Natural killer cell (primary cell): Measurements from ENCODE around the gene POU5F1. TPM values are rescaled to one million over a fixed set of nuclear protein-coding genes. Genes with fewer than 3 reads are reported as not detected.
"Not testable (repeated sequence)": the region's sequence is repeated elsewhere in the genome, so short reads cannot be mapped to it uniquely, and the experiment has no call there.

Experiments
- ATAC-seq, 3 donors: fragments of 150-1000 bp in 2 of 3; fragments of 200-7000 bp in 1 of 3; cut with Tn5 transposase; 1 replicate in 1 of 3; 2 replicates in 2 of 3; pipeline ENCODE4 v1.10.0; 2021; ENCODE audit warnings: mild to moderate bottlenecking in 2 of 3, moderate library complexity in 2 of 3
- DNase-seq, 2 donors: peaks; one replicate each; pipeline versions ENCODE4 v3.0.0 to v3.0.0-alpha.2; 2013 to 2021; ENCODE audit warnings: mixed read lengths in 1 of 2
- H3K27ac ChIP-seq: one replicate; pipeline ENCODE4 v1.5.1; 2013; ENCODE audit warnings: mild to moderate bottlenecking, low read length
- H3K27me3 ChIP-seq: one replicate; pipeline ENCODE4 v1.6.1; 2013; ENCODE audit warnings: low read length; ENCODE audit not compliant: control insufficient read depth, insufficient read depth
- H3K36me3 ChIP-seq: one replicate; pipeline ENCODE4 v1.6.1; 2013; ENCODE audit warnings: low read length; ENCODE audit not compliant: control insufficient read depth, insufficient read depth
- H3K4me1 ChIP-seq: one replicate; pipeline ENCODE4 v1.6.1; 2013; ENCODE audit warnings: low read length; ENCODE audit not compliant: control insufficient read depth, insufficient read depth
- H3K4me3 ChIP-seq: one replicate; pipeline ENCODE4 v1.5.1; 2013; ENCODE audit warnings: low read length
- H3K9me3 ChIP-seq: one replicate; pipeline ENCODE4 v1.6.1; 2013; ENCODE audit warnings: low read length; ENCODE audit not compliant: control insufficient read depth, insufficient read depth
- H3K27ac Mint-ChIP-seq, 2 donors: one replicate each; pipeline ENCODE4 v1.8.0; 2022; ENCODE audit warnings: mild to moderate bottlenecking in 2 of 2, mixed read lengths in 2 of 2, moderate library complexity in 1 of 2
- H3K27me3 Mint-ChIP-seq, 2 donors: one replicate each; pipeline ENCODE4 v1.8.0; 2022; ENCODE audit warnings: low read depth in 2 of 2, mixed read lengths in 2 of 2
- H3K36me3 Mint-ChIP-seq: one replicate; pipeline ENCODE4 v1.8.0; 2022; ENCODE audit warnings: mixed read lengths
- H3K4me1 Mint-ChIP-seq, 2 donors: one replicate each; pipeline ENCODE4 v1.8.0; 2022; ENCODE audit warnings: mixed read lengths in 2 of 2
- H3K4me3 Mint-ChIP-seq: one replicate; pipeline ENCODE4 v1.8.0; 2022; ENCODE audit warnings: mild to moderate bottlenecking, moderate library complexity, mixed read lengths
- H3K9me3 Mint-ChIP-seq, 2 donors: one replicate each; pipeline ENCODE4 v1.8.0; 2022; ENCODE audit warnings: mixed read lengths in 2 of 2
- CTCF ChIP-seq: fragments of 200-600 bp; IDR thresholded peaks from one replicate; pipeline ENCODE4 v1.8.0; 2022; ENCODE audit warnings: antibody characterized with exemption
- WGBS: methylation state at CpG from one replicate; pipeline ENCODE4 v1.1.7; 2013; ENCODE audit warnings: missing lambda C conversion rate; ENCODE audit not compliant: insufficient coverage; 5-methylcytosine and 5-hydroxymethylcytosine counted together
- intact Hi-C: fragments of 100-400 bp; cut with micrococcal nuclease; formaldehyde crosslinking; loops from one replicate; pipeline ENCODE4 v1.14.2; 2022
- total RNA-seq, 4 donors: library from RNA; stranded (reverse); fragments of 120-200 nt in 1 of 4; gene quantifications; one replicate each; pipeline versions ENCODE4 v1.2.3 to v1.2.4, GENCODE V29; 2013 to 2022

Gene POU5F1
- total RNA-seq, 3 donors from 2014 or later (not counting 1 experiment from before 2014, with no cell fraction given): not detected

GRCh38 chr6:31170987-31171671 is 647 bp upstream of the POU5F1 start:
- no peak overlapping the region for H3K27ac Mint-ChIP-seq
- H3K9me3 ChIP-seq: no peaks in the 10 kb centered on the region
- no peaks in the 10 kb centered on the region for H3K36me3 Mint-ChIP-seq
- H3K9me3 Mint-ChIP-seq: no peaks in the 10 kb centered on the region
- intact Hi-C loops: no loop called here
- no peak for ATAC-seq
- H3K27me3 Mint-ChIP-seq: no peaks in the 10 kb centered on the region
- H3K4me3 Mint-ChIP-seq: no peak overlapping the region
- WGBS: 97% methylated on average over 9 of the region's 10 CpGs
- H3K36me3 ChIP-seq: no peaks in the 10 kb centered on the region
- H3K27ac ChIP-seq: no peak overlapping the region
- peaks cover 13% of the 10 kb centered on the region for H3K4me1 ChIP-seq
- no peak overlapping the region for H3K4me3 ChIP-seq
- H3K27me3 ChIP-seq: no peaks in the 10 kb centered on the region
- peaks cover 7 to 9% of the 10 kb centered on the region in 2 donors for H3K4me1 Mint-ChIP-seq
- no peak for TF ChIP-seq CTCF
- no peak for DNase-seq

GRCh38 chr6:31169858-31170599 is 453 bp downstream of the POU5F1 start:
- H3K36me3 Mint-ChIP-seq, H3K27me3 ChIP-seq, H3K4me1 ChIP-seq, H3K4me1 Mint-ChIP-seq, H3K4me3 ChIP-seq, H3K4me3 Mint-ChIP-seq, H3K27ac ChIP-seq, H3K9me3 Mint-ChIP-seq, ATAC-seq, H3K36me3 ChIP-seq, H3K27me3 Mint-ChIP-seq, intact Hi-C loops, H3K9me3 ChIP-seq, DNase-seq, H3K27ac Mint-ChIP-seq: not testable (repeated sequence)
- WGBS: 87% methylated on average over 23 of the region's 23 CpGs

- no peaks in the 10 kb centered on the region for H3K9me3 Mint-ChIP-seq
- no peak overlapping the region for H3K27ac ChIP-seq
- no peaks in the 10 kb centered on the region for H3K4me1 ChIP-seq
- no peaks in the 10 kb centered on the region for H3K36me3 Mint-ChIP-seq
- TF ChIP-seq CTCF: no peak
- H3K9me3 ChIP-seq: no peaks in the 10 kb centered on the region
- no peaks in the 10 kb centered on the region for H3K27me3 ChIP-seq
- ATAC-seq (no peak), DNase-seq (no peak)
- no peaks in the 10 kb centered on the region for H3K4me1 Mint-ChIP-seq
- no peak overlapping the region for H3K4me3 ChIP-seq
- no peak overlapping the region for H3K27ac Mint-ChIP-seq
- H3K36me3 ChIP-seq: no peaks in the 10 kb centered on the region
- intact Hi-C loops: no loop called here
- H3K4me3 Mint-ChIP-seq: no peak overlapping the region
- WGBS: 93% methylated on average over 9 of the region's 10 CpGs
- H3K27me3 Mint-ChIP-seq: no peaks in the 10 kb centered on the region
Measured at GRCh38 chr6:31169123-31169857, 1.2 kb downstream of the POU5F1 start.

GRCh38 chr6:31168606-31169005 is 1.9 kb downstream of the POU5F1 start:
- no peaks in the 10 kb centered on the region for H3K9me3 ChIP-seq
- Mint-ChIP-seq H3K27ac (no peak overlapping the region), H3K4me3 (no peak overlapping the region), H3K27me3 (no peaks in the 10 kb centered on the region), H3K9me3 (no peaks in the 10 kb centered on the region), H3K4me1 (no peaks in the 10 kb centered on the region), H3K36me3 (no peaks in the 10 kb centered on the region)
- no peaks in the 10 kb centered on the region for H3K4me1 ChIP-seq
- no peaks in the 10 kb centered on the region for H3K36me3 ChIP-seq
- no peaks in the 10 kb centered on the region for H3K27me3 ChIP-seq
- no peak for TF ChIP-seq CTCF
- no peak overlapping the region for H3K27ac ChIP-seq
- no peak overlapping the region for H3K4me3 ChIP-seq
- no peak for ATAC-seq
- no peak for DNase-seq
- WGBS: 99% methylated on average over 3 of the region's 3 CpGs
- intact Hi-C loops: no loop called here
